GM20431 (cell line): Measurements from ENCODE around the gene DISC1.

ENCODE experiments used
- in situ Hi-C: fragments of 300-500 bp; cut with MseI, MboI; formaldehyde crosslinking; loops from one replicate; pipeline ENCODE4 v1.15.0; 2020; ENCODE audit warnings: low sequenced_read_pairs; ENCODE audit not compliant: unreplicated experiment

DISC1 gene

GRCh38 chr1:231800108-231800507, 173.5 kb downstream of the DISC1 start:
- in situ Hi-C loops, result no loop called here

DNA sequence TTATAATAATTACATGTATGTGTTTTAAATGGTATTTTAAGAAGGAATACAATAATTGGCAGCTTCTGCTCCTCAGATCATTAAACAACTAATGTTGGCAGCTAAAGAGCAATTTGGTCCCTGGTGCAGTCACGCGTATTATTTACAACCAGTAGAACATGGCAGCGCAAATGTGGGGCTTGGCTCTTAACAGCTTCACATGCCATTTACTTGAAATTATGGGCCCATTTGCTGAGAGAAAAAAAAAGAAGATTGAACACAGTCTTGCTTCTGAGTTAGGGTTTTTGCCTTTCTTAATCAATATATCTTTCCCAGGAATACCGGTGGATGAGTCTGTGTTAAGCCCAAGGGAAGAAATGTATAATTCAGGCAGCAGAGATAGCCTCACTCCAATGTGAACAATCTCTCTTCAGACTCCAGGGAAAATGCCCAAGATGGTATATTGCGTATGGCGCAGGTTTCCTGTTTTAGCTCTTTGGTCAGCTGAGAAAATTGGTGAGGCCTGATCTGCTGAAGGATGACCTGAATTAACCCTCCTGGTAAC, 174.5 kb downstream of the DISC1 start:
- in situ Hi-C loops, result no loop called here

- in situ Hi-C loops, result no loop called here
Observed at GRCh38 chr1:231803353-231803752, 176.8 kb downstream of the DISC1 start.

GRCh38 chr1:231806623-231807495, 180.3 kb downstream of the DISC1 start:
- in situ Hi-C loops, result no loop called here

- in situ Hi-C loops, result no loop called here
Observed at GRCh38 chr1:231807541-231807940, 181.0 kb downstream of the DISC1 start.

DNA sequence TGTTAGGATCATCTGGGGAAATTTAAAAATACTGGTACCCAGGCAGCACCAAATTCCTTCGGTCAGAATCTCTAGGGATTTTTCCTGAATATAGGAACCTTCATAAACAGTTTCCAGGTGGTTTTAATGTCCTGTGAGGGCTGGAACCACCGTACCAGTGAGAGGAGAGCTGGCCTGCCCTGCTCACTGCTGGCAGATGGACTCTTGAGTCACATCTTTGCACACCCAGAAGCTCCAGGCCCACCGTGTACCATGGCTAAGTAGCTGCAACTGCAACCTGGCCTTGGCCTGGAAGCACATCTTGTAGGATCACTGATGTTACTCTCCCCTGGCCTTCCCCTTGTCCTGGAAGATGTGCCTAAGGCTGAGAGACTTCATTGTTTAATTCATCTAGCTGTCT, 181.5 kb downstream of the DISC1 start:
- in situ Hi-C loops, result no loop called here

DNA sequence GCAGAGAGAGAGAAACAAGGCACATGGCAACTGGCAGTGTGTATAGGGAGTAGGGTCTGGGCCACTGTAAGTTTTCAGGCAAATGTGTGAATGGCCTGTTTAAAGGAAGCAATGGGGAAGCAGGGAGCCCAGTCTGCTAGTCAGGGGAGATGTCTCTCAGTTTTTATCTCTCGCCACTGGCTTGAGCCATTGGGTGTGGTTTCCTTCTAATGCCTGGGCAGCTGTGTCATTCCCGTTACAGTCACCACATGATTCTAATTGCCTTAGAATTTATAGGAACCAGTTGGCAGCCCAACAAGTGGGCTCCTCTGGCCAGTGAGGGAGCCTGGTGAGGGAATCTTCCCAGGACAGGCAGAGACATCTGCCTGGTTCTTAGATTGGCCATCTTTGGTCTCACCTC, 182.4 kb downstream of the DISC1 start:
- in situ Hi-C loops, result no loop called here

DNA sequence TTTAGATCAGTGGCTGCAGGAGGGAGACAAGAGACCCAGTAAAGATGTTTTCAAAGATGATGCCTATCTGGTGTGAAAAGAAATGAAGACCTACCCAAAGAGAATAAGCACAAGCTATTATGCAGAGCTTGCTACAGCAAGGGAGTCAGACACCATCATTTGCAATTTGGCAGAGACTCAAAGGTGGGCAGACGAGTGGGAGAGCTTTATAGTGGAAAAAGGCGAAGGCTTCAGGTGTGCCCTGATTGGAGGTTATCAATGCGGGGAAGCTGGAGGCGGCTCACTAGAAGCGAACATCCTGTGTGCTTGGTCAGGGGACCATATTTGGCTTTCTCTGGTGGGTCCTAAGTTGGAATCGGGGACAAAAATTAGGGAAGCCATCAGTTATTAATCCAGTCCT, 183.8 kb downstream of the DISC1 start:
- in situ Hi-C loops, result no loop called here

GRCh38 chr1:231814021-231814420, 187.4 kb downstream of the DISC1 start:
- in situ Hi-C loops, result no loop called here

DNA sequence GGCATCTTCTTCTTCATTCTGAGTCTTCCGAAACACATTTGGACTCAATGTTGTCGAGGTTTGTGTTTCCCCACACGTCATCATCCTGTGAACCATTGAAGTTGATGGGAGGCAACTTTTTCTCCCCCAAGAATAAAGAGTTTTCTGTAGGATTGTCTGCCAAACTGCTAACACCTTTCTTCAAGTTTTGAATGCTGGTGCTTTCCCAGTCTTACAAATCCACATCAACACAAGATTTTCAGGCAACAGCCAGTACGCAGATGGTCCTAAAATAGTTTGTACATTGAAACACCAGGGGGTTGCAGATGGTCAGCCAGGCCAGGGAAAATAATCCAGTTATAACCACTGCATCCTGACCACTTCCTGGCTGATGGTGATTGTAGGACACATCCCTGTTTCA, 187.9 kb downstream of the DISC1 start:
- in situ Hi-C loops, result no loop called here

GRCh38 chr1:231817801-231818200, 191.2 kb downstream of the DISC1 start:
- in situ Hi-C loops, result no loop called here

DNA sequence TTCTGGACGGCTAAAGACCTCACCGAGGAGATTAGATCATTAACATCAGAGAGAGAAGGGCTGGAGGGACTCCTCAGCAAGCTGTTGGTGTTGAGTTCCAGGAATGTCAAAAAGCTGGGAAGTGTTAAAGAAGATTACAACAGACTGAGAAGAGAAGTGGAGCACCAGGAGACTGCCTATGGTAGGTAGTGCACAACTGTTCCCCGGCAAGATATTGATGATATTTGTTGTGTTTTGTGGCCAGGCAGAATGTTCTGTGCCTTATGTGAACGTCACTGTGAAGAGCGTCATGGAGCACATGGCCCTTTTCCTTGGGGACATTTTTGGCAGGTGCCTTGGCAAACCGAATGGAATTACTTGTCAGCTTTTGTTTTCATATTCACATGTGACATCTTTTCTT, 191.7 kb downstream of the DISC1 start:
- in situ Hi-C loops, result no loop called here

GRCh38 chr1:231821281-231821680, 194.7 kb downstream of the DISC1 start:
- in situ Hi-C loops, result no loop called here

DNA sequence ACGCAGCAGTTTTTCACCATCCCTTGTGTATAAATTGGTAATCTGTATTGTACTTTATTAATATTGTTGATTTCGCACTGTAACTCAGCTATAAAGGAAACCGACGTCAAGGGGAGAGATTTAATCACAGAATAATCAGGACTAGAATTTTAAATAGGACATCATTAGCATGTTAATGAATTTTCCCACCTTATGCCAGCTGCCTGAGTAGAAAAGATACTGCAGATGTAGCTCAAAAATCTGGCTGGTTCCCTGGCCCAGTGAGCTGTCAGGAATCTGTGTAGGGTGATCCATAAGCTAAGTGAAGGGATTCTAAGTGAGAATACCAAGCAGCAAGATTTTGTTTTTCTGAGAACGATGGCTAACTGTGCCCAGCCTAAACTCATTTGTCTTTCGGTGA, 195.5 kb downstream of the DISC1 start:
- in situ Hi-C loops, result no loop called here

- in situ Hi-C loops, result no loop called here
Observed at GRCh38 chr1:231826566-231826965, 200.0 kb downstream of the DISC1 start.

- in situ Hi-C loops, result no loop called here
Observed at GRCh38 chr1:231827337-231828105, 200.9 kb downstream of the DISC1 start.

GRCh38 chr1:231828182-231828920, 201.8 kb downstream of the DISC1 start:
- in situ Hi-C loops, result no loop called here

GRCh38 chr1:231829332-231829731, 202.7 kb downstream of the DISC1 start:
- in situ Hi-C loops, result no loop called here

- in situ Hi-C loops, result no loop called here
Observed at GRCh38 chr1:231836227-231836893, 209.8 kb downstream of the DISC1 start.

DNA sequence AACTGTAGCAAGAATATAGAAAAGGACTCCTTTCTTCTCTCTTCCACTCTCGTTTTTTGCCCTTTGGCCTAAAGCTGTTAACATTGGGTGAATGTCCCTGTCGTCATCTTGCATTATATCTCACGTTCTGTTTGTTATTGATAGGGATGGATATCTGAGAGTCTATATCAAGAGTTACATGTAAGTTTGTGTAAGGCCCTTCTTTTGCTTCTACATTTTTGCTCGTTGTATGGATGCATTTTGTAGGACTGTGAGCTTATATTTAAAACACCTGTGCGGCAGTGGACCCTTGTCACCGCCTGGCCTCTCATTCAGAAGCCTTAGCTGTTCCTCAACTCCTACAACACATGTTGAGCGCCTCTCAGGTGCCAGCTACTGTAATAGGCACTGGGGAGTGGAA, 211.9 kb downstream of the DISC1 start:
- in situ Hi-C loops, result no loop called here
